ENCODE measurements around the gene GATA5.
"Not testable (repeated sequence)": the region's sequence is repeated elsewhere in the genome, so short reads cannot be mapped to it uniquely, and the experiment has no call there.

The GATA5 gene

GRCh38 chr20:62494980-62495748 lies 19.4 kb upstream of the GATA5 start:
- no peak for DNase-seq (ENCODE audit: low read depth, low spot score)
- no peak for TF ChIP-seq CTCF (IDR thresholded peaks at IDR 0.05; ENCODE audit: low read depth, low read length)
- in situ Hi-C loops (cut with HindIII; ENCODE audit: low sequenced_read_pairs), result no loop called here

DNA sequence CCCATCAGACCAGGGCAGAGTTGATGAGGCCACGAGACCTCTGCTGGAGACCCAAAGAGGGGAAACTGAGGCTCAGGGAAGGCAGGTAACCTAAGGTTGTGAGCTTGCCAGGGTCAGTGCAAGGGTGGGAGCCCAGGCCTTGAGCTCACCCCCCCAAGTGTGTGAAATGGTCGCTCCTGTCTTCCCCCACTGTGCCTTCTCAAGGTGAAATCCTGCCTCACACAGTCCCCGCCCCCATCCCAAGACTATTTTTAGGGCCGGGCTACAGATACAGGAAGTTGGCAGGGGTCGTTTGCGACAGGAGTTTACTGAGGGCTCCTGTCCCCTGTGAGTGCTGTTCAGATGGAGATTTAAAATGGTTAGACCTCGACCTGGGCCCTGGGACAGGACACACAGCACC lies 18.7 kb upstream of the GATA5 start:
- TF ChIP-seq CTCF (IDR thresholded peaks at IDR 0.05; ENCODE audit: low read depth, low read length), result no peak
- no peak overlapping the region for H3K4me3 ChIP-seq (ENCODE audit: low read depth, low read length)
- DNase-seq (ENCODE audit: low read depth, low spot score), result no peak
- in situ Hi-C loops (cut with HindIII; ENCODE audit: low sequenced_read_pairs), result no loop called here

More at GRCh38 chr20:62494980-62495748, 19.4 kb upstream of the GATA5 start:
- no peak overlapping the region for H3K4me3 ChIP-seq (ENCODE audit: low read depth, low read length)

GRCh38 chr20:62493886-62494285 lies 18.1 kb upstream of the GATA5 start:
- in situ Hi-C loops (cut with HindIII; ENCODE audit: low sequenced_read_pairs), result no loop called here
- no peak for TF ChIP-seq CTCF (IDR thresholded peaks at IDR 0.05; ENCODE audit: low read depth, low read length)
- H3K4me3 ChIP-seq (ENCODE audit: low read depth, low read length), result no peak overlapping the region
- no peak for DNase-seq (ENCODE audit: low read depth, low spot score)

DNA sequence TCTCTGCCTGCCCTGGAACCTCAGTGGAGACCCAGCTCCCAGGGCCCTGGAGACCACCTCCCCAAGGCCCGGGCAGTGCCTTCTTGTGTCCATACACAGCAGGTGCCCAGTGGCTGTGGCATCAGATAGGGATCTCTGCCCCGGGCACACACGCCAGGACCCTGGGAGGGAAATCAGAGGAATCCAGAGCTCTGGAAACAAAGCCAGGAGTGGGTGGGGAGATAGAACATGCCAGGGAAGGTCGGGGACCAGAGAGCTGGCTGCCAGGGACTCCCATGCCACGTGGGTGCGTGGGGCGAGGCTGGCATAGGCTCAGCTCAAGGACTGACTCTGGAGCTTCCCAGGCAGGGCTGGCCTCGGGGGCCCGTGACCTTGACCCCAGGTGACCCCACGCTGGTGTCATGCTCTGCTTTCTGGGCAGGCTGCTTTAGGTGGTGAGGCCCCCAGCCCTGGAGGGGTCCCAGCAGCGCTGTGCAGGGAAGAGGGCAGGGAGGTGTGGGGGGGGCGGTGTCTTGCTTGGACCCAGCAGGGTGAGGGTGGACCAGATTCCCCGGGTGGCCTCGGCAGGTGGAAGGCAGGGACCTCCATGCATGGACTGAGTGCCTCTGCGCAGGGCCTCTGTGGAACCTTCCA lies 17.6 kb upstream of the GATA5 start:
- no peak for DNase-seq (ENCODE audit: low read depth, low spot score)
- H3K4me3 ChIP-seq (ENCODE audit: low read depth, low read length), result no peak overlapping the region
- no peak for TF ChIP-seq CTCF (IDR thresholded peaks at IDR 0.05; ENCODE audit: low read depth, low read length)
- in situ Hi-C loops (cut with HindIII; ENCODE audit: low sequenced_read_pairs), result no loop called here

DNA sequence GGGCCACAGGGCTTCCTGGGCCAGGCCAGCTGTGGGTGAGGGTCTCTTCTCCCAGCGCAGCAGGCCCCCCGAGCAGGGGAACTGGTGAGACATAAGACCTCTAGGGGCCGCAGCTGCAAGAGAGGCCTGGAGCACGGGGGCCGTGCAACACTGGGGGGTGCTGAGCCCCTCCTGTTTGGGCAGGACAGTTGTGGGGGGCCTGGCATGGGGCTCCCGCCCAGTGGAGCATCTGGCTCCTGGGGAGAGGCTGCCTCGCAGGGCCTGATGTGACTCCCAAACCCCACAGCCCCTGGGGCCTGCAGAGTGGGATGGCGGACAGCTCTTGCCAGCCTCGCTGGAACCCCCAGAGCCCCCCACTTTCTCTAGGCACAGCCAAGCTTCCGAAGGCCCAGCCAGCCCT lies 16.9 kb upstream of the GATA5 start:
- in situ Hi-C loops (cut with HindIII; ENCODE audit: low sequenced_read_pairs), result no loop called here
- DNase-seq (ENCODE audit: low read depth, low spot score), result no peak
- TF ChIP-seq CTCF (IDR thresholded peaks at IDR 0.05; ENCODE audit: low read depth, low read length), result no peak
- H3K4me3 ChIP-seq (ENCODE audit: low read depth, low read length), result no peak overlapping the region

DNA sequence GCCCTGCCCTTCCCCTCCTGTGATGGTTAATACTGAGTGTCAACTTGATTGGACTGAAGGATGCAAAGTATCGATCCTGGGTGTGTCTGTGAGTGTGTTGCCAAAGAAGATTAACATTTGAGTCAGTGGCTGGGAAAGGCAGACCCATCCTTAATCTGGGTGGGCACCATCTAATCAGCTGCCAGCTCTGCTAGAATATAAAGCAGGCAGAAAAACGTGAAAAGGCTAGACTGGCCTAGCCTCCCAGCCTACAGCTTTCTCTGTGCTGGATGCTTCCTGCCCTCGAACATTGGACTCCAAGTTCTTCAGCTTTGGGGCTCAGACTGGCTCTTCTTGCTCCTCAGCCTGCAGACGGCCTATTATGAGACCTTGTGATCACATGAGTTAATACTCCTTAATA lies 15.0 kb upstream of the GATA5 start:
- DNase-seq (ENCODE audit: low read depth, low spot score); in situ Hi-C loops (cut with HindIII; ENCODE audit: low sequenced_read_pairs); H3K4me3 ChIP-seq (ENCODE audit: low read depth, low read length): not testable (repeated sequence)

GRCh38 chr20:62489932-62490263 lies 14.1 kb upstream of the GATA5 start:
- TF ChIP-seq CTCF (IDR thresholded peaks at IDR 0.05; ENCODE audit: low read depth, low read length), result no peak
- H3K4me3 ChIP-seq (ENCODE audit: low read depth, low read length), result no peak overlapping the region
- in situ Hi-C loops (cut with HindIII; ENCODE audit: low sequenced_read_pairs), result no loop called here
- no peak for DNase-seq (ENCODE audit: low read depth, low spot score)
